ENCODE data around the gene SNTG2.

Gene SNTG2

DNA sequence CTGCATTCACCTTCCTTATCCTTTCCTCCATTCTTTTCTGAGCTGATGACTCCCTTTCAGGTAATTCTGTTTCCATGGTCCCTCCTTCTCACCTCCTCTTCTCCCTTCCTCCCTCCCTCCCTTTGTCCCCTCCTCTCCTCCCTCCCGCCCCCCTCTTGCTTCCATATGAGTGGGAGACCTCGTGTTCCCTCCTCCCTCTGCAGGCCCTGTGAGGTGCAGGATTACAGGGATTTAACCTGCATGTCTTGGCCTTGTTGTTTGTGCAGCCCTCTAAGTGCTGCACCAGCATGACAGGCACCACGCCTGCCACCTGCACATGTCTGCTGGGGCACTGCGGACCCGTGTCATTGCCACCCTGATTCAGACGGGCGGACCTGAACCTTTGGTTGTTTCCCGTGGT, 103.1 kb downstream of the SNTG2 start:
- H3K9me3 ChIP-seq (ENCODE audit: severe bottlenecking): peaks cover 2% of the 10 kb centered on the region
- no peak for TF ChIP-seq CTCF (IDR thresholded peaks at IDR 0.05; ENCODE audit: poor library complexity, severe bottlenecking)
- ATAC-seq (ENCODE audit: low read depth) (no peak), DNase-seq (ENCODE audit: low spot score) (no peak)
- no peak overlapping the region for H3K27ac ChIP-seq (ENCODE audit: poor library complexity, severe bottlenecking)
- H3K4me3 ChIP-seq (ENCODE audit: severe bottlenecking): no peak overlapping the region
- no peaks in the 10 kb centered on the region for H3K4me1 ChIP-seq (ENCODE audit: insufficient read depth, poor library complexity, severe bottlenecking)
- no peaks in the 10 kb centered on the region for H3K36me3 ChIP-seq (ENCODE audit: low read depth)
- no peaks in the 10 kb centered on the region for H3K27me3 ChIP-seq (ENCODE audit: insufficient read depth, poor library complexity, severe bottlenecking)

- Histone ChIP-seq H3K27ac (ENCODE audit: poor library complexity, severe bottlenecking) (peak overlapping the region; percentile 67), H3K36me3 (ENCODE audit: low read depth) (no peaks in the 10 kb centered on the region), H3K27me3 (ENCODE audit: insufficient read depth, poor library complexity, severe bottlenecking) (no peaks in the 10 kb centered on the region), H3K4me3 (ENCODE audit: severe bottlenecking) (no peak overlapping the region), H3K4me1 (ENCODE audit: insufficient read depth, poor library complexity, severe bottlenecking) (no peaks in the 10 kb centered on the region), H3K9me3 (ENCODE audit: severe bottlenecking) (peaks cover 2% of the 10 kb centered on the region)
- no peak for TF ChIP-seq CTCF (IDR thresholded peaks at IDR 0.05; ENCODE audit: poor library complexity, severe bottlenecking)
- no peak for ATAC-seq (ENCODE audit: low read depth)
- DNase-seq (ENCODE audit: low spot score): no peak
Measured at GRCh38 chr2:1054399-1054798, 103.8 kb downstream of the SNTG2 start.

GRCh38 chr2:1055014-1055595, 104.5 kb downstream of the SNTG2 start:
- no peaks in the 10 kb centered on the region for H3K36me3 ChIP-seq (ENCODE audit: low read depth)
- peak; percentile 88 for ATAC-seq (ENCODE audit: low read depth)

GRCh38 chr2:1060372-1060771, 109.7 kb downstream of the SNTG2 start:
- no peaks in the 10 kb centered on the region for H3K9me3 ChIP-seq (ENCODE audit: severe bottlenecking)
- DNase-seq (ENCODE audit: low spot score) (no peak), ATAC-seq (ENCODE audit: low read depth) (no peak)
- H3K27me3 ChIP-seq (ENCODE audit: insufficient read depth, poor library complexity, severe bottlenecking): no peaks in the 10 kb centered on the region
- H3K4me1 ChIP-seq (ENCODE audit: insufficient read depth, poor library complexity, severe bottlenecking): no peaks in the 10 kb centered on the region
- no peaks in the 10 kb centered on the region for H3K36me3 ChIP-seq (ENCODE audit: low read depth)
- TF ChIP-seq CTCF (IDR thresholded peaks at IDR 0.05; ENCODE audit: poor library complexity, severe bottlenecking): no peak
- no peak overlapping the region for H3K4me3 ChIP-seq (ENCODE audit: severe bottlenecking)
- no peak overlapping the region for H3K27ac ChIP-seq (ENCODE audit: poor library complexity, severe bottlenecking)

More at GRCh38 chr2:1055014-1055595, 104.5 kb downstream of the SNTG2 start:
- Histone ChIP-seq H3K27ac (ENCODE audit: poor library complexity, severe bottlenecking) (peak overlapping the region; percentile 67), H3K9me3 (ENCODE audit: severe bottlenecking) (peaks cover 2% of the 10 kb centered on the region), H3K4me3 (ENCODE audit: severe bottlenecking) (no peak overlapping the region), H3K4me1 (ENCODE audit: insufficient read depth, poor library complexity, severe bottlenecking) (no peaks in the 10 kb centered on the region), H3K27me3 (ENCODE audit: insufficient read depth, poor library complexity, severe bottlenecking) (no peaks in the 10 kb centered on the region)
- no peak for TF ChIP-seq CTCF (IDR thresholded peaks at IDR 0.05; ENCODE audit: poor library complexity, severe bottlenecking)
- no peak for DNase-seq (ENCODE audit: low spot score)

DNA sequence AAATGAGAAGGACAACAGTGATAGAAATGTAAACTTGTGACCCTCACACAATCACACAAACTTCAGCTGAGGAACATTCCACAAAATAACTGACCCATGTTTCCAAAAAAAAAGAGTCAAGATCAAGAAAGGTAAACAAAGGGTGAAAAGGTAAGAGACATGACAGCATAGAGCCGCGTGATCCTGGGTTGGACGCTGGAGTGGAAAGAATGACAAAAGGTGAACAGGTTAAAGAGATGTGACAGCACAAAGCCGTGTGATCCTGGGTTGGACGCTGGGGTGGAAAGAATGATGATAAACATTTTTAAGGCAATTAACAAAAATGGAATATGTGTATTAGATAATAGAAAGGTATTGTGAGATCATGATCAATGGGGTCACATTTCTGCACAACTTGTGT, 110.3 kb downstream of the SNTG2 start:
- no peaks in the 10 kb centered on the region for H3K36me3 ChIP-seq (ENCODE audit: low read depth)
- no peaks in the 10 kb centered on the region for H3K27me3 ChIP-seq (ENCODE audit: insufficient read depth, poor library complexity, severe bottlenecking)
- ATAC-seq (ENCODE audit: low read depth): no peak
- no peaks in the 10 kb centered on the region for H3K4me1 ChIP-seq (ENCODE audit: insufficient read depth, poor library complexity, severe bottlenecking)
- DNase-seq (ENCODE audit: low spot score): no peak
- no peak overlapping the region for H3K4me3 ChIP-seq (ENCODE audit: severe bottlenecking)
- H3K27ac ChIP-seq (ENCODE audit: poor library complexity, severe bottlenecking): no peak overlapping the region
- no peaks in the 10 kb centered on the region for H3K9me3 ChIP-seq (ENCODE audit: severe bottlenecking)
- TF ChIP-seq CTCF (IDR thresholded peaks at IDR 0.05; ENCODE audit: poor library complexity, severe bottlenecking): no peak
